ENCODE measurements around the gene STXBP2.

DNA sequence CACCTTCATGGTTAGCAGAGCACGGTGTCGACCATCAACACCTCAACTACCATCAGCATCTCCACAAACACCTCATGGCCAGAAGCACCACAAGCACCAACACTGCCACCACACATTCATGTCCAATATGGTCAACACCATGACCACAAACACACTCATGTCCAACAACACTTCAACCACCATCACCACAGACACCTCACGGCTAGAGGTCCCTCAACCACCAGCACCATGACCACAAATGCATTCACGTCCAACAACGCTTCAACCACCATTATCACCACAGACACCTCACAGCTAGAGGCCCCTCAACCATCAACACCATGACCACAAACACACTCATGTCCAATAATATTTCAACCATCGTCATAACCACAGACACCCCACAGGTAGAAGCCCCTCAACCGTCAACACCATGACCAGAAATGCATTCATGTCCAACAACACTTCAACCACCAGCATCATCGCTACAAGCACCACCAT is 53.9 kb downstream of the STXBP2 start:
- TF ChIP-seq, protein P1, sequence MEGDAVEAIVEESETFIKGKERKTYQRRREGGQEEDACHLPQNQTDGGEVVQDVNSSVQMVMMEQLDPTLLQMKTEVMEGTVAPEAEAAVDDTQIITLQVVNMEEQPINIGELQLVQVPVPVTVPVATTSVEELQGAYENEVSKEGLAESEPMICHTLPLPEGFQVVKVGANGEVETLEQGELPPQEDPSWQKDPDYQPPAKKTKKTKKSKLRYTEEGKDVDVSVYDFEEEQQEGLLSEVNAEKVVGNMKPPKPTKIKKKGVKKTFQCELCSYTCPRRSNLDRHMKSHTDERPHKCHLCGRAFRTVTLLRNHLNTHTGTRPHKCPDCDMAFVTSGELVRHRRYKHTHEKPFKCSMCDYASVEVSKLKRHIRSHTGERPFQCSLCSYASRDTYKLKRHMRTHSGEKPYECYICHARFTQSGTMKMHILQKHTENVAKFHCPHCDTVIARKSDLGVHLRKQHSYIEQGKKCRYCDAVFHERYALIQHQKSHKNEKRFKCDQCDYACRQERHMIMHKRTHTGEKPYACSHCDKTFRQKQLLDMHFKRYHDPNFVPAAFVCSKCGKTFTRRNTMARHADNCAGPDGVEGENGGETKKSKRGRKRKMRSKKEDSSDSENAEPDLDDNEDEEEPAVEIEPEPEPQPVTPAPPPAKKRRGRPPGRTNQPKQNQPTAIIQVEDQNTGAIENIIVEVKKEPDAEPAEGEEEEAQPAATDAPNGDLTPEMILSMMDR (IDR thresholded peaks at IDR 0.05; ENCODE audit: poor library complexity) = no peak
- TF ChIP-seq EZH2phosphoT487 (IDR thresholded peaks at IDR 0.05; ENCODE audit: low read depth, severe bottlenecking, unreplicated experiment) = no peak
- TF ChIP-seq EZH2 (IDR thresholded peaks at IDR 0.05; ENCODE audit: borderline replicate concordance) = no peak
